ENCODE data around the gene PPARD.
A peak's percentile ranks its signal among the peaks of the same experiment; 100 is the strongest.

Gene PPARD

DNA sequence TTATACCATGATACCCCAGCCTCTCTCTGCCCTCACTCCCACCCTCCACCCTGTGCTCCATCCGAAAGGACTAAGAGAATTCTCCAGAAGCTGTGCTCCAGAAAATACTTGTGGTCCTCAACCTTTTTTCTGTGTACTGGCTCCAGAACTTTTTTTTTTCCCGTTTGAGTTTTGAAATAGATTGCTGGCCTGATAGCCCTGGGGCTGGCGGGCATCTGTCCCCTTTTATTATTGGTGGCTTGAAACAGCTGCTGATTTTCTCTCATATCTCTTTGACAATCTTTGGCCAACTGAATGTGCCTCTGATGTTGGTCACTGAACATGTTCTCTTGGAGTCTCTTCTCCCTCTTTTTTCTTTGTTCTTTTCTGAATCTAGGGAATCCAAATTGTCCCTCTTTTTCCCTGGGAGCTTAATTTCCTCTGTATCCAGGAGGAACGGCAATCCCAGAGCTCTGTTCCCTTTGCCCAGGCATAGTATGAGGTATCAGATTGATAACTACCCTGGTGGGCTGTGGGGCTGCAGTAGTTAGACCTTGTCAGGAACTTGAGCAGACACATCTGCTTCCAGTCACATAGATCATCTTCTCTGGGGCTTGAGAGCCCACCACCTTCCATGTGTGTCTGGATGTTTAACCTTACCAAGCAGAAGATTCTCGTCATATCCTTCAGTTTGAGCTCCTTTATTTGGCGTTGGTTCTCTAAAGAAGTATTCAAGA lies 1.6 kb downstream of the PPARD start:
- Histone ChIP-seq H3K27ac (peak overlapping the region in 12 of 21 experiments; percentile 6 to 99 (median 92)), H3K4me3 (peak overlapping the region; percentile 12 to 99 (median 91))

DNA sequence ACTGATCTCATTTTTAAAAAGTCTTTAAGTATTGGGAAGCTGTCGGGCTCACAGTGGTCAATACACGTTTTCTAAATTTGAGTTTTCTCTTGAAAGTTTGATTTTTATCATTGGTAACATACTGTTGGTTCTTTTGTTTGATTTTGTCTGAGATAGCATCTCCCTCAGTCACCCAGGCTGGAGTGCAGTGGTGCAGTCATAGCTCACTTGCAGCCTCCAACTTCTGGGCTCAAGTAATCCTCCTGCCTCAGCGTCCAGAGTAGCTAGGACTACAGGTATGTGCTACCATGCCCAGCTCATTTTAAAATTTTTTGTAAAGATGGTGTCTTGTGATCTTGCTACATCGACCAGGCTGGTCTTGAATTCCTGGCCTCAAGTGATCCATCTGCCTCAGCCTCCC lies 9.1 kb downstream of the PPARD start:
- no peak overlapping the region for H3K27ac ChIP-seq
- no peak overlapping the region for H3K4me3 ChIP-seq

DNA sequence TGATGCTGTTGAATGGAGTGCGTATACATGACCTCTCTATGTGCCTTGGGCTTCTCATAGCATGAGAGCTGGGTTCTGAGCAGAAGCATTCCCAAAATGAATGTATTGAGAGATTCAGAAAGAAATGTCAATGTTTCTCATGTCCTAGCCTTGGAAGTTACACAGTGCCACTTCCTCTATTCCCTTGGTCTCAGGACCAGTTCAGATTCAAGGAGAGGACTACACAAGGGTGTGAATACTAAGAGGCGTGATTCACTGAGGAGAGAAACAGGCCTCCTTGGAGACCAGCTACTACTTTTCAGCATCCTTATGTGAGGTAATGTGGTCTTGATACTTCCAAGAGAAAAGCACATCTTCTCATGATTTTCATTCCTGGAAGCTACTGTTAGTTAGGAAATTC lies 10.4 kb downstream of the PPARD start:
- H3K4me3 ChIP-seq = no peak overlapping the region
- H3K27ac ChIP-seq = no peak overlapping the region

DNA sequence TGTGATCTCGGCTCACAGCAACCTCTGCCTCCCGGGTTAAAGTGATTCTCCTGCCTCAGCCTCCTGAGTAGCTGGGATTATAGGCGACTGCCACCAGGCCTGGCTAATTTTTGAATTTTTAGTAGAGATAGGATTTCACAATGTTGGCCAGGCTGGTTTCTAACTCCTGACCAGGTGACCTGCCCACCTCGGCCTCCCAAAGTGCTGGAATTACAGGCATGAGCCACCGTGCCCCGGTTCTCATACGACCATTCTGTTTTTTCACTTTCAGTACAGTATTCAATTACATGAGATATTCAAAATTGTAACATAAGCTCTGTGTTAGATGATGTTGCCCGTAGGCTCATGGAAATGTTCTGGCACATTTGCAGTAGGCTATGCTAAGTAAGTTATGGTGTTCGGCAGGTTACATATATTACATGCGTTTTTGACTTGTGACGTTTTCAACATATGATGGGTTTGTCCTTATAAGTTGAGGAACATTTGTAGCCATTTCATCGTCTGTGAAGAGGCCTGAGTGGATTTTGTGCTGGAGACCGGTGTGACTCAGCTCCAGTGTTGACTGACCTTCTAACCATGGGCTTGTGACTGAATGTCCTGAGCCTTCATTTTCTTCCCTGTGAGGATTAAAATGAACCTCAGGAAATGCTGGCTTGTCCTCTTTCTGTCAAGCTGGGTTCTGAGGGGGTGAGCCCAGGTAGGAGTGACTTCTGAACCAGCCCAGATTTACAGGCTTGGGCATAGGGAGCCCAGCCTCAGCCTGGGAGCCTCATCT lies 12.2 kb downstream of the PPARD start:
- Histone ChIP-seq H3K4me3 (no peak overlapping the region), H3K27ac (no peak overlapping the region)

DNA sequence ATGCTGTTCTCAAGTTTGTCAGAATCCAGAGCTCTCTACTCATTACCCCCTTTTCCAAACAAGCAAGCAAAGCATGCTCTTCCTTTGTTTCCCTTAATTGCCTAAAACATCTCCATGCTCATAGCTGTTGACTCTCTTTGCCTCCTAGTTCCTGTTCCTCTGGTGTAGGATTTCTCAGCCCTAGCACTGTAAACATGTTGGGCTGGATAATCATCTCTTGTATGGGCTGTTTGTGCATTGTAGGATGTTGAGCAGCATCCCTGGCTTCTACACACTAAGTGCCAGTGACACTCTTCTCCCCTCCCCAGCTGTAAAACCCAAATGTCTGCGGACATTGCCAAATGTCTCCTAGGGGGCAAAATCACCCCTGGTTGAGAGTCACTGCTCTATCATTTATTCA lies 14.0 kb downstream of the PPARD start:
- no peak overlapping the region for H3K27ac ChIP-seq
- H3K4me3 ChIP-seq = no peak overlapping the region

DNA sequence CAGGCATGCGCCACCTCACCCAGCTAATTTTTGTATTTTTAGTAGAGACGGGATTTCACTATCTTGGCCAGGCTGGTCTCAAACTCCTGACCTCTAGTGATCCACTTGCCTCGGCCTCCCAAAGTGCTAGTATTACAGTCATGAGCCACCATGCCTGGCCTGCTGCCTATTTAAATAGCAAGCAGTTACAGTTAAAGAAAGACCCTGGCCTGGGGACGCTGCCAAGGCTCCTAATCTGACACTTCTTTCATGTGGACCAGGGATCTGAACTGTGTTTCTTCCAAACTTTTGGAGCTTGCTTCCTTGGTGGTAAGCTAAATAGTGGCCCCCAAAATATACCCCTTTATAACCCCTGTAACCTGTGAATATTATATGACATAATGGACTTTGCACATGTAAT lies 15.3 kb downstream of the PPARD start:
- Histone ChIP-seq H3K4me3 (no peak overlapping the region), H3K27ac (no peak overlapping the region)

DNA sequence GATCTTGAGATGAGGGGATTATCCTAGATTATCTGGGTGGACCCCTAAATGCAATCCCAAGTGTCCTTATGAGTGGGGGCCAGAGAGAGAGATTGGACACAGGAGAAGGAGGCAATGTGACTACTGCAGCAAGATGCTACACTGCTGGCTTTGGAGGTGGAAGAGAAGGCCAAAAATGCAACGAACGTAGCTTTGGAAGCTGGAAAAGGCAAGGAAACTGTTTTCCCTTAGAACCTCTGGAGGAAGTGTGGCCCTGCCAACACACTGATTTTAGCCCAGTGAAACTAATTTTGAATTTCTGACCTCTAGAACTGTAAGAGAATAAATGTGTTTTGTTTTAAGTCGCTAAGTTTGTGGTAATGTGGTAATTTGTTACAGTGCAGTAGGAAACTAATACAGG lies 15.7 kb downstream of the PPARD start:
- peak overlapping the region in 2 of 21 experiments; percentile 31 to 34 for H3K27ac ChIP-seq
- H3K4me3 ChIP-seq = no peak overlapping the region

DNA sequence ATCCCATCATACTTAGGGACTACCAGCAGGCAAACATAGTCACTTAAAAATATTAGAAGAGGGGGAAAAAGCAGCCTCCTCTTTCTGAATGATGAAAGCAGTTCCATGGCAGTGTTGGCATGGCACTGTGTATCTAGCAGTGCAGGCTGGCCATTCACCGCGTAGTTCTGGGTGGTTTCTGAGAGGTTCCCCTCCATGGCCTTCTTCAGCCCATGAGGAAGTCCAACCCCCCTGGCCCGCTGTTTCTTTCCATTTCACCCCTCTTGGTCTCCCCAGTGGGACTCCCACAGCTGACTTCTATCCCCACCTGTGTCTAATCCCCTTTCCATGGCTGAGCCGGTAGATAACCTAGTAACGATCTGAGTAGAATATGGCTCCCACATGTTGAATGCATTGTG lies 17.0 kb downstream of the PPARD start:
- no peak overlapping the region for H3K4me3 ChIP-seq
- H3K27ac ChIP-seq = peak overlapping the region in 1 of 21 experiments; percentile 42

DNA sequence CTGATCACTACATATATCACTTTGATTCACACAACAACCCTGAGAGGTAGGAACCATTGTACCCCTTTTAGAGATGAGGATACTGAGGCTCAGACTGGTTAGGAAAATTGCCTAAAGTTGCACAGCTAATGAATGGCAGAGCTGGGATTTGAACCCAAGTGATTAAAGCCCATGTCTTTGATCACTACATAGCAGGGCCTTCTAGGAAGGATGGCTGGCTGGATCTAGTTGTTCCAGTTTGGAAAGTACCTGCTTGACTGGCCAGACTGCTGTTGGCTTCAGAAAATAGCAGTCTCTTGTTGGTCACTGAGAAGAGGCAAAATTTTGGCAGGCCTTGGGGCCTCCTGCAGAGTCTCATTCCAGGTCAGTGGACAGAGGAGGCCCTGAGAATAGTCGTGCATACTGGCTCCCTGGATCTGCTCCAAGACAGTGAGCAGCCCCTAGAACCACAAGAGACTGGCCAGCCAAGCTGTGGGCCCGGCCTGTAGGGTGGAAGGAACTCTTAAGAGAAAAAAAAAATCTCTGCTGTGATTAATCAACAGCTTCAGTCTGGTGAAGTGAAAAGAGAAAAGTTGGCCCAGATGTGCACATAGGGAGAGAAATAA lies 17.5 kb downstream of the PPARD start:
- H3K27ac ChIP-seq = peak overlapping the region in 4 of 21 experiments; percentile 16 to 60 (median 40)

DNA sequence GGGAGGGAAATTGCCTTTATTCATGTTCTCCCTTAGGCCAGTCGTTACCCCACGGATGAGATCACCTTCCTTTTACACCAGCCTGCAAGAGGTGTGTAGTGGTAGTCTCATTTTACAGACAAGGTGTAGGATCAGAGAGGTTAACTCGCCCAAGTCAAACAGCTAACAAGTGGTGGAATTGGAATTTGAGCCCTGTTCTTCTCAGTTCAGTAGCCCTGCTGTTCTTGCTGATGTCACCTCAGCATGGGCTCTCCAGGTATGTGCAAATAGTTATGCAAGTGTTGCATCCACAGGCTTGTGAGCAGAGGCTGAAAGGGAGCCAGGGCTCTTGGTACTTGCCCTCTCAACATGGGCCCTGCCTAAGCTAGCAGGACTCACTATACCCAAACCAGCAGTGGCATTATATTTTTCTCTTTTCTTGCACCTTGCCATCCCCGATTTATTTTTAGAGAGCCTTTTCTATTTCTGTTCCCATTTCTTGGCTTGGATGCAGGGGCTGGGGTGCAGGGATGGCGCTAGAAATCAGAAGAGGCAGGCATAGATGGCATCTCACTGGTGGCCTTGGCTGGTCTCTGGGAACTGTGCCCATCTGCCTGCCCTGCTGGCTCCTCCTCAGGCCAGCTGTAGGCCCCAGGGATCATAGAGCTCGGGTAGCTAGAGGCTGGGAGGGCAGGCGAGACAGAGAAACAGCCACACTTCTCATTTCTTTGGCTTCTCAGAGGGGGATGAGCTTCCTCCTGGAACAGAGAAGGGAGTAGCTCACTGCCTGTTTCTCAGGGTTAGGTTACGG lies 18.2 kb downstream of the PPARD start:
- Histone ChIP-seq H3K4me3 (no peak overlapping the region), H3K27ac (peak overlapping the region in 4 of 21 experiments; percentile 16 to 60 (median 36))

More for the DNA sequence above, 17.5 kb downstream of the PPARD start:
- H3K4me3 ChIP-seq = no peak overlapping the region

DNA sequence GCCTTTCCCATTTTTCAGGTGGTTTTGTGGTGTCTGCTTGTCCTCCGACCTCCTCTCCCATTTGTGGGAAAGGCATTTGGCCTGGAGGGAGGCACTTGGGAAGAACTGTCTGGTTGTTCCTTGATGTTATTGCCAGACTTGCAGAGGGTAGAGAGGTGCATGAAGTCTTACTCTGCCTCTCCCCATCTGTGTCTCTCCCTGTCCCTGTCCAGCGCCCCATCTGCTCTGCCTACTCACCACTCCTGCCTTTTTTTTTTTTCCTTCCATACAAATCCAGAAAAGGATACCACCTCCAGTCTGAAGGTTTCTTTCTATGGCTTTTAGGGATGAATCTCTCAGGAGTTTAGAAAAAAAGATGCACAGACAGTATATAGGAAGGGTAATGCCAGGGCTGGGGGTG lies 19.8 kb downstream of the PPARD start:
- no peak overlapping the region for H3K27ac ChIP-seq
- no peak overlapping the region for H3K4me3 ChIP-seq

DNA sequence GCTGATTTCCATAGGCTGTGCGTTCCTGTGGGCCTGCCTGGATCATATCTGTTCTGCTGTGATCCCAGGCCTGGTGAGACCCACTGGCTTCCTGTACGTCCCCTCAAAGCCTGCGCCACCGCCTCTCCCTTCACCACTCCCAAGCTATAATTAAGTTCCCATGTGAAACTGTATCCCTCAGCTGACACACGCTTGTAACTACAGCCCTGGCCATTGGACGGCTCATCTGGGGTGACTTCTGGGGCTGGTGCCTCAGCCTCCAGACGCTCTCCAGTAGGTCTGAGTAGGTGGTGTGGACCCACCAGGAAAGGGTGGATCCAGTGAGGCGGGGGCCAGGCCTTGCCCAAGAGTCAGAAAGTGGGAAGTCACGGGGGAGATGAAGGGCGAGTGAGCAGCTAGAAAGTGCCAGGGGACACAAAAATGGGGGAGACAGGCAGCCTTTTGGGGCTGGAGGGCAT lies 21.0 kb downstream of the PPARD start:
- H3K27ac ChIP-seq = peak overlapping the region in 3 of 21 experiments; percentile 26 to 38 (median 31)
- H3K4me3 ChIP-seq = no peak overlapping the region

DNA sequence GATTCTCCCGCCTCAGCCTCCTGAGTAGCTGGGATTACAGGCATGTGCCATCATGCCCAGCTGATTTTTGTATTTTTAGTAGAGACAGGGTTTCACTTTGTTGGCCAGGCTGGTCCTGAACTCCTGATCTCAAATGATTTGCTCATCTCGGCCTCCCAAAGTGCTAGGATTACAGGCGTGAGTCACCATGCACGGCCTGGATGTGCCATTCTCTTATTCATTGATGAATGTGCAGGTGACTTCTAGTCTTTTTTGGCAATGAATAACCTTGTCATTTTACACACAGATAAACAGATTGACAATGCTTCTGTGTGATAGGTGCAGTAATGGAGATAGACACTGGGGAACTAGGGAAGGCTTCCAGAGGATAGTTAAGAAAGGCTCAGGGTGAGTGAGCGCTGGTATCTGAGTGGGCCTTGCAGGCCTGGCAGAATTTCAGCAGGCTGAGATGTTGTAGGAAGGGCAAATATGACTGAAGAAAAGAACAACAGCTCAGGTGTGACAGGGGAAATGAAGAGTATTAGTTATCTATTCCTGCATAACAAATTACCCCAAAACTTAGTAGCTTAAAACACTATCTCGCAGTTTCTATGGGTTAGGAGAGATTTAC lies 23.3 kb downstream of the PPARD start:
- Histone ChIP-seq H3K27ac (no peak overlapping the region), H3K4me3 (no peak overlapping the region)

DNA sequence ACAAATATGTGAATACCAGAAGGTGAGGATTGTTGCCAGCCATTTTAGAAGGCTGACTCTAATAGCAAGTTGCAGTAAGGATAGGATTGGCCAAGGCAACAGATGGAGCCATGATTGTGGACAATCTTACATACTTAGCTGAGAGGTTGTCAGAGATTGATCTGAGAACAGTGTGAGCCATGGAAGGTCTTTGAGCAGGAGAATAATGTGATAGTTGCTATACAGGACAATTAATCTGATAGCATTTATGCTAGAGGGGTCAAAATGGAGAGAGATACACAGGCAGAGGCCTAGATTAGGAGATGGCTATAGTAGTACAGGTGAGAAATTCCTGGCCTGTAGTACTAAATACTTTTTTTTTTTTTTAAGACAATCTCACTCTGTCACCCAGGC lies 23.8 kb downstream of the PPARD start:
- H3K4me3 ChIP-seq = no peak overlapping the region

DNA sequence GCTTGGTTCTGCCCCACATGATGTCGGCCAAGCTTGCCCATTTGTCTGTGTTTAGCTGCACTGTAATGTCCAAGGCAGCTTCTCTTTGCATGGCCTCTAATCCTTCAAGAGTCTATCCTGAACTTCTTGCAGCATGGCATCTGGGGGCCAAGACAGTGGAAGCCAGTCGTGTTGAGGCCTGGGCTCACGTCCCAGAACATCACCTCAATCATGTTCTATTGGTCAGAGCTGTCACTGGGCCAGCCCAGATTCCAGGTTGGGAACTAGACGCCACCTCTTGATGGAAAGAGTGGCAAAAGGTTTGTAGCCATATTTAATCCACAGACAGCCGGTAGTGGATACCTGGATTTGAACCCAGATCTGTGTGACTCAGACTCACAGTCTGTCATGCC lies 25.3 kb downstream of the PPARD start:
- no peak overlapping the region for H3K4me3 ChIP-seq
- H3K27ac ChIP-seq = peak overlapping the region in 9 of 21 experiments; percentile 3 to 78 (median 36)

More for the DNA sequence above, 23.8 kb downstream of the PPARD start:
- H3K27ac ChIP-seq = no peak overlapping the region

DNA sequence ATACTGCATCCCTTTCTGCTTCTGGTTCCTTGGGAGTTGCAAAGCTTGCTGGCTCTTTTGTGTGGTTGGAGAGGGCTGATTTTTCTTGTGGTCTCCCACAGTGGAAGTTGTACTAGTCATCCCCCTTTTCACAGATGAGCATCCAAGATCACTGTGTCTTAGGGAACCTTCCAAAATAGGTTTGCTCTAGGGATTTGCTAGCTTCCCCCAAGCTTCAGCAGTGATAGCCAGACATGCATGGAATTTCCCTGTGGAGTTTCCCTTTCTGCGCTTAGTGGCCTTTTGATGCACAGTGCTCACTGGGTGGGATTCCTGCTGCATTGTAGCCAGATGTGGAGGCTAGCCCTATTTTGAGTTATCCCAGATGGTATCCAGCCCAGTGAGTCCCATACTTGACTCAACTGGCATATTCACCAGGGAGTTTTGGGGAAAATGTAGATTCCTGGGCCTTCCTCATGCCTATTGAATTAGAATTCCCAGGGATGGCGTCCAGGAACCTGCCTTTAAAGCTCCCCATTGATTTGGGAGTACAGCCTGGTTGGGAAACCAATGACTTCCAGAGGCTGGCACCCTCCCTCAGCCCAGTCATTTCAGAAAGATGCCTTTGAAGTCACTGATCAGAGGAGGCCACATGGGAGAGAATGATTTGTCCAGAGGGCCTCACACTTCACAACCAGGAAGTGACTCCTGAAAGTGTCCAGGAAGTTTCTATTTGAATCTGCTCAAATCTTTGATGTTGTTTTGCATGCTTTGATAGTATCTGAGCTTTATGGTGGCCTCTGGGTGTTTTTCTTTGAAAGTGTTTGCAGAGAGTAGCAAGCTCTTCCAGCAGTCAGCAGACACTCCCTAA lies 25.9 kb downstream of the PPARD start:
- Histone ChIP-seq H3K27ac (peak overlapping the region in 11 of 21 experiments; percentile 2 to 78 (median 36)), H3K4me3 (no peak overlapping the region)

DNA sequence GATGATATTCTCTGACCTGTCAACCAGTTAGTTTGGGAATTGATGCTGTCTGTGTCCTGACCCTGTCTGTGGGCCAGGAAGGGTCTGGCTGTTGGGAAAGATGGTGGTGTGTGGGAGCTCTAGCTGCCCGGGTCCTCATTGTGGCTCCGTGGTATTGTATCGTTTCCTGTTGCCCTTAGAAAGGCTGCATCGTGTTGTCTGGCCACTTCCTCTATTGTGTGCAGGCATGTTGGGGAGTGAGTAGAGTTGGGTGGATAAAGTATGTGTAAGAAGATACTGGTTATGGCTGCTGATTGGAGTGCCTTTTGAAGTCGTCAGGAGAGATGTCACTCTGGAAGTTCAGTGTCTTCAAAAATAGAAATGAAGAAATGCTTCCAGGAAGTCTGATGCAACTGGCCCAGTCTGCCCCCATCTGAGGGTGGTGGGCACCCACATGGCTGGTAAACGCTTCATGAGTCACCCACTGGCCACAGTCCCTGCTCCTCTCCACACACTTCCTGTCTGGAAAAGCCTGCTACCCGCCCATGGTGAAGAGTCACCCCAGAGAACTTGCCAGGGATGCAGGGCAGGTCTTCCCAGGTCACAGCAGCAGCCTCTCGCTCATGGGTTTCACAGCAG lies 27.9 kb downstream of the PPARD start:
- Histone ChIP-seq H3K4me3 (no peak overlapping the region), H3K27ac (peak overlapping the region in 20 of 21 experiments; percentile 14 to 81 (median 67))
